Lower lobe of right lung (tissue), 2 donors: ENCODE measurements around the gene ADAD2. TPM values are rescaled to one million over a fixed set of nuclear protein-coding genes. Genes with fewer than 3 reads are reported as not detected.

ENCODE experiments used
- ATAC-seq, 2 donors: fragments of 200-7000 bp; cut with Tn5 transposase; one replicate each; pipeline ENCODE4 v1.9.1; 2020 to 2022; ENCODE audit warnings: mild to moderate bottlenecking in 2 of 2, moderate library complexity in 2 of 2
- DNase-seq: peaks from one replicate; pipeline ENCODE4 v3.0.0-alpha.2; 2020
- H3K27ac ChIP-seq: fragments of 200-600 bp; one replicate; pipeline ENCODE4 v1.8.0; 2022
- H3K27me3 ChIP-seq: fragments of 200-600 bp; one replicate; pipeline ENCODE4 v1.8.0; 2022; ENCODE audit warnings: low read depth
- H3K36me3 ChIP-seq: fragments of 200-600 bp; one replicate; pipeline ENCODE4 v1.8.0; 2022; ENCODE audit warnings: mild to moderate bottlenecking
- H3K4me1 ChIP-seq: fragments of 200-600 bp; one replicate; pipeline ENCODE4 v1.8.0; 2022
- H3K4me3 ChIP-seq: fragments of 200-600 bp; one replicate; pipeline ENCODE4 v1.8.0; 2022; ENCODE audit warnings: mild to moderate bottlenecking
- H3K9me3 ChIP-seq: fragments of 200-600 bp; one replicate; pipeline ENCODE4 v1.8.0; 2022
- intact Hi-C: fragments of 100-400 bp; cut with DNase I; formaldehyde crosslinking; loops from one replicate; pipeline ENCODE4 v1.11.0; 2022
- total RNA-seq: library from RNA; stranded (reverse); fragmentation: NEBNext Ultra II Directional; extraction: Animal tissue kit (Norgen Biotek cat#: 25700); gene quantifications from one replicate; pipeline ENCODE4 v1.2.1, GENCODE V29; 2021
- TF ChIP-seq, protein P1 (sequence below): fragments of 200-600 bp; IDR thresholded peaks from one replicate; pipeline ENCODE4 v1.8.0; 2022; ENCODE audit warnings: antibody characterized with exemption, mild to moderate bottlenecking
- donor health status: DM: no; HTN: yes; CAD: no; lungs with severe emphysema.

ADAD2 gene
- total RNA-seq, 1 donor from 2014 or later: not detected

- Histone ChIP-seq H3K9me3 (no peaks in the 10 kb centered on the region), H3K27ac (no peak overlapping the region), H3K4me3 (no peak overlapping the region), H3K4me1 (no peaks in the 10 kb centered on the region), H3K27me3 (peaks cover 15% of the 10 kb centered on the region), H3K36me3 (no peaks in the 10 kb centered on the region)
- intact Hi-C loops: no loop called here
- ATAC-seq (no peak), DNase-seq (no peak)
- TF ChIP-seq, protein P1, sequence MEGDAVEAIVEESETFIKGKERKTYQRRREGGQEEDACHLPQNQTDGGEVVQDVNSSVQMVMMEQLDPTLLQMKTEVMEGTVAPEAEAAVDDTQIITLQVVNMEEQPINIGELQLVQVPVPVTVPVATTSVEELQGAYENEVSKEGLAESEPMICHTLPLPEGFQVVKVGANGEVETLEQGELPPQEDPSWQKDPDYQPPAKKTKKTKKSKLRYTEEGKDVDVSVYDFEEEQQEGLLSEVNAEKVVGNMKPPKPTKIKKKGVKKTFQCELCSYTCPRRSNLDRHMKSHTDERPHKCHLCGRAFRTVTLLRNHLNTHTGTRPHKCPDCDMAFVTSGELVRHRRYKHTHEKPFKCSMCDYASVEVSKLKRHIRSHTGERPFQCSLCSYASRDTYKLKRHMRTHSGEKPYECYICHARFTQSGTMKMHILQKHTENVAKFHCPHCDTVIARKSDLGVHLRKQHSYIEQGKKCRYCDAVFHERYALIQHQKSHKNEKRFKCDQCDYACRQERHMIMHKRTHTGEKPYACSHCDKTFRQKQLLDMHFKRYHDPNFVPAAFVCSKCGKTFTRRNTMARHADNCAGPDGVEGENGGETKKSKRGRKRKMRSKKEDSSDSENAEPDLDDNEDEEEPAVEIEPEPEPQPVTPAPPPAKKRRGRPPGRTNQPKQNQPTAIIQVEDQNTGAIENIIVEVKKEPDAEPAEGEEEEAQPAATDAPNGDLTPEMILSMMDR: no peak
These were observed 3.7 kb downstream of the ADAD2 start for GRCh38 chr16:84194470-84195200.

- Histone ChIP-seq H3K36me3 (no peaks in the 10 kb centered on the region), H3K4me1 (no peaks in the 10 kb centered on the region), H3K4me3 (no peak overlapping the region), H3K9me3 (no peaks in the 10 kb centered on the region), H3K27ac (no peak overlapping the region), H3K27me3 (peaks cover 15% of the 10 kb centered on the region)
- intact Hi-C loops: no loop called here
- DNase-seq (no peak), ATAC-seq (no peak)
- TF ChIP-seq, protein P1: no peak
These were observed 4.5 kb downstream of the ADAD2 start for GRCh38 chr16:84195201-84196093.

DNA sequence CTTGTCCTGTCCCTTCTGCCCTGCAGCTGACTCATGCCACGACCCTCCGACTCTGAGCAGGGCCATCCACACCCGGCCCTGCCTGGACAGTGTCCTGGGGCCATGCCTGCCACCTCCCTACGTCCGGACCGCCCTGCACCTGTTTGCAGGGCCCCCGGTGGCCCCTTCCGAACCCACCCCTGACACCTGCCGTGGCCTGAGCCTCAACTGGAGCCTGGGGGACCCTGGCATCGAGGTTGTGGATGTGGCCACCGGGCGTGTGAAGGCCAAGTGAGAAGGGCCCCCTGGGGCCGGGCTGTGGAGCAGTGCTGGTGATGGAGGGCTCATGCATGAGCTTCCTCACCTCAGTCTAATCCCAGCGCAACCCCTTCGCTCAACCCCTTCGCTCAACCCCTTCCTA, 5.1 kb downstream of the ADAD2 start:
- Histone ChIP-seq H3K27me3 (peaks cover 15% of the 10 kb centered on the region), H3K4me1 (no peaks in the 10 kb centered on the region), H3K27ac (no peak overlapping the region), H3K9me3 (no peaks in the 10 kb centered on the region), H3K4me3 (no peak overlapping the region), H3K36me3 (no peaks in the 10 kb centered on the region)
- no peak for DNase-seq
- no peak for ATAC-seq
- intact Hi-C loops: no loop called here
- TF ChIP-seq, protein P1: no peak

- no peak for DNase-seq
- peaks cover 15% of the 10 kb centered on the region for H3K27me3 ChIP-seq
- H3K4me3 ChIP-seq: no peak overlapping the region
- TF ChIP-seq, protein P1: no peak
- H3K9me3 ChIP-seq: no peaks in the 10 kb centered on the region
- no peak for ATAC-seq
- no peak overlapping the region for H3K27ac ChIP-seq
- H3K36me3 ChIP-seq: no peaks in the 10 kb centered on the region
- no peaks in the 10 kb centered on the region for H3K4me1 ChIP-seq
- intact Hi-C loops: no loop called here
These were observed 5.9 kb downstream of the ADAD2 start for GRCh38 chr16:84196727-84197394.

- H3K4me3 ChIP-seq: no peak overlapping the region
- H3K36me3 ChIP-seq: no peaks in the 10 kb centered on the region
- no peak overlapping the region for H3K27ac ChIP-seq
- TF ChIP-seq, protein P1: no peak
- DNase-seq (no peak), ATAC-seq (no peak)
- intact Hi-C loops: no loop called here
- H3K27me3 ChIP-seq: peaks cover 15% of the 10 kb centered on the region
- no peaks in the 10 kb centered on the region for H3K4me1 ChIP-seq
- no peaks in the 10 kb centered on the region for H3K9me3 ChIP-seq
These were observed 6.6 kb downstream of the ADAD2 start for GRCh38 chr16:84197466-84198128.
